NCI-H2107 (cell line): ENCODE data around the gene PLXNA4.
"Not testable (repeated sequence)": the region's sequence is repeated elsewhere in the genome, so short reads cannot be mapped to it uniquely, and the experiment has no call there.

Experiments used
- DNase-seq: peaks from one replicate; lab custom pipeline; 2025; lab: John Stamatoyannopoulos, UW

PLXNA4 gene

DNA sequence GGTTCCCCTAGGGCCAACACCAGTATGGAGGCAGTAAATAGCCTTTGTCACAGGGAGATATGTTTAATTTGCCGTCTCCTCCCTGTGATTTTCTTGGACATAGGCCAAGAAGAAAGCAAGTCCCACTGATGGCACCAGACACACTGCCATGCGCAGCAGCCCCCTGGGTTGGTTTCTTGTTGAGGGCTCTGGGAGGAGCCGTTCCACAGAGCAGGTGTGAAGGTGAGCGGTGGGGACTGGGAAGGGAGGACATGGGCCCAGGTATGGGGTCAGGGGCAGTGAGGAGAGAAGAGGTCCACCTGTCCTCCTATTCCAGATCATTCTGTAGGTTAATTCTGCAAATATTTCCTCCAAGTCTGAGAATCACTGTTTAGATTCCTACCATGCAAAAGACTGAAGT lies 376.1 kb downstream of the PLXNA4 start:
- DNase-seq, result no peak

GRCh38 chr7:132199626-132200025 lies 376.6 kb downstream of the PLXNA4 start:
- no peak for DNase-seq

- DNase-seq, result no peak
These were observed 378.5 kb downstream of the PLXNA4 start for GRCh38 chr7:132197772-132198171.

DNA sequence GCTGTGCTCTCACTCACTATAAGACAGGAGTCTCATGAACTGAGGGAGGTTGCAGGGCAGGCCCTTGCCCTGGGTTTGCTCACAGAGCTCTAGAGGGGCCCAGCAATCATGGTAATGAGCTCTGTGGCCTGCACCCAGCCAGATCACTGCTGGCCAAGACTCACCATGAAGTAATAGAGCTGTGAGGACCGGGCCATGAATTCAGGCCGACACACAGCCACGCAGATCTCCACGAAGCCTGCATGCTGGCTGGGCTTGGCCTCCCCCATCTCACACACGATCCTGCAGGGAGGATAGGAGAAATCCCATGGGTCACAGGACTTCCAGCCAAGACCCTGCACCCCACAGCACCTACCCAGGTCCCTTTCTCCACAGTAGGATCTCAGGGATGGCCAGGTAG lies 382.4 kb downstream of the PLXNA4 start:
- no peak for DNase-seq

DNA sequence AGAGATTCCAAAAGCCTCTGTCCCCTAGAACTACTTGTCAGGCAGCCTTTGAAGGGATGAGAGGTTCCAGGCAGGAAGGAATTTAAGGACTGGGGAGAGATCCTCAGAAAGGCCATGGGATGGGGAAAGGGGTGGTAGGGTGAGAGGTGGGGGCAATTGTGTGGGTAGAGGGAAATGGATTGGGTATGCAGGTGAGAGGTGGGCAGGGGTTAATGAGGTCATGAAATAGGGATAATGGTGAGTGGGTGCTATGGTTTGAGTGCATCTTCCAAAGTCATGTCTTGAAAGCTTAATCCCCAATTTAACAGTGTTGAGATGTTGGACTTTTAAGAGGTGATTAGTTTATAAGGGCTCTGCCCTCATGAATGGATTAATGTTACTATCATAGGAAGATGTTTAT lies 383.5 kb downstream of the PLXNA4 start:
- DNase-seq, result no peak

DNA sequence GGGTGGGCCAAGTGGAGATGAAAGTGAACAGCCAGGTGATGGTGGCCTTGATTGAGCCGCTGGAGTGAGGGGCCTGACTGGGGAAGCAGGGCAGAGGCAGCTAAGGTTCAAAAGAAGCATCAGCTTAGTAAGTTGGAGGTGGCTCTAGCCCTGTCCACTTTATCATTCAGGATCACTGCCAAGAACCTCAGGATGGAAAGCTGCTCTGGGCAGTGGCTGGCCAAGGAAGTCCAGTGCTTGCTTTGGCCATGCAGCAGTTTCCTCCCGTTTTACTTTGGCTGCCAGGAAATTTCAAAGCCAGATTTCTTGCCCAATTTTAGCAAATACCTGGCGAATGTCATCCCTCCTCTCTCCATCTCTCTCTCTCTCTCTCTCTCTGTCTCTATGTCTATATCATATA lies 384.9 kb downstream of the PLXNA4 start:
- DNase-seq, result no peak

- no peak for DNase-seq
These were observed 385.6 kb downstream of the PLXNA4 start for GRCh38 chr7:132190683-132191082.

GRCh38 chr7:132189881-132190280 lies 386.4 kb downstream of the PLXNA4 start:
- no peak for DNase-seq

- DNase-seq, result no peak
These were observed 388.1 kb downstream of the PLXNA4 start for GRCh38 chr7:132187869-132188789.

- no peak for DNase-seq
These were observed 388.9 kb downstream of the PLXNA4 start for GRCh38 chr7:132187391-132187790.

DNA sequence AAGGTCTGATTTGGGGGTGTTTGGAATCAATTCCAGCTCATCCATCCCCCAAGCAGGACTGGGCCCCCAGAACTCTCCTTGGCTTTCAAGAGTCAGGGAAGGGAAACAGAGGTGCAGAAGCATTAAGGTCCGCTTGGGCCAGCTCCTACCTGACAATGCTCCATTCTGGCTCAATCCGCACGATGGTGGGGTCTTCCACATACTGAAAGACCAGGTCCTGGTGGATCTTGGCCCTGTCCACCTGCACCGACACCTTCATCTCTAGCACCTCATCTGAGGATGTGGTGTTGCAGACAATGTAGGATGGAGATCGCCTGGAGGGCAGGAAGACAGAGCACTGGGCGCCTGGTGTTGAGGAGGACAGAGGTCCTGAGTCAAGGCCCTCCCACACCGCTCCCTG lies 391.1 kb downstream of the PLXNA4 start:
- DNase-seq, result no peak

DNA sequence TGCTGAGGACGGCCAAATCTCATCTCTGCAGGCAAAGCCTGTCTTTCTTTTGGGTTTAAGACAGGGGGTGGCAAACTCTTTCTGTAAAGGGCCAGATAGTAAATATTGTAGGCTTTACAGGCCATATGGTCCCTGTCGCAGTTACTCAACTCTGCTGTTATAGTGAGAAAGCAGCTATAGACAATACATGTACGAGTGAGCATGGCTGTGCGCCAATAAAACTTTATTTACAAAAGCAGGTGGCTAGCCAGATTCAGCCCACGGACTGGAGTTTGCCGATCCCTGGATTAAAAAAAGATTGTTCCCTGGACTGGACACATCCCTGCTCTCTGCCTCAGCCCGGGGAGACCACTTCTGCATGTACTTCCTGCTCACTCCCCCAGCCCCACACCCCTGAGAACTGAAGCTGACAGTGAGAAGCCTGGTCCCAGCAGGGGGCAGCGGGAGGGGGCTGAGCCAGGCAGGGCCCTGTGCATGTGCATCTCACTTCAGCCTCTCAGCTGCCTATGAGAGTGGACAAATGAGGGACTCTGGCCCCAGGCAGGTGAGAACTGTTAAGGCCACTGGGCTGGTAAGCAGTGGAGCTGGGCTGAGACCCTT lies 392.4 kb downstream of the PLXNA4 start:
- DNase-seq, result no peak

DNA sequence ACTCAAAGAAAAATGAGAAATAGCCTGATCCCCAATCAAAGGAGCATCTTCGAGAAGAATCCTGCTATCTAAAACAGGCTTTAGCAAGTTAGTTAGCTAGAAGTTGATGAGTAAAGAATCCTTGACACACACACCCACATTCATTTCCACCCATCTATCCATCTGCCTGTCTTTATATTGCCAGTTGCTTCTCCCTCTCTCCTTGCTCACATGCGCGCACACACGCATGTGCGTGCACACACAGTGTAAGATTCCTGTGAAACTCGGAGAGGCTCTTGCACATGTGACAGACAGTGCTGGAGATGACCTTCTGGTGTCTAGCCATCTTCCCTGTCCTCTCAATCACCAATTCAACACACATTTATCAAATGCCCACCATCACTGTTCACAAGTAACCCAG lies 393.3 kb downstream of the PLXNA4 start:
- DNase-seq, result no peak

DNA sequence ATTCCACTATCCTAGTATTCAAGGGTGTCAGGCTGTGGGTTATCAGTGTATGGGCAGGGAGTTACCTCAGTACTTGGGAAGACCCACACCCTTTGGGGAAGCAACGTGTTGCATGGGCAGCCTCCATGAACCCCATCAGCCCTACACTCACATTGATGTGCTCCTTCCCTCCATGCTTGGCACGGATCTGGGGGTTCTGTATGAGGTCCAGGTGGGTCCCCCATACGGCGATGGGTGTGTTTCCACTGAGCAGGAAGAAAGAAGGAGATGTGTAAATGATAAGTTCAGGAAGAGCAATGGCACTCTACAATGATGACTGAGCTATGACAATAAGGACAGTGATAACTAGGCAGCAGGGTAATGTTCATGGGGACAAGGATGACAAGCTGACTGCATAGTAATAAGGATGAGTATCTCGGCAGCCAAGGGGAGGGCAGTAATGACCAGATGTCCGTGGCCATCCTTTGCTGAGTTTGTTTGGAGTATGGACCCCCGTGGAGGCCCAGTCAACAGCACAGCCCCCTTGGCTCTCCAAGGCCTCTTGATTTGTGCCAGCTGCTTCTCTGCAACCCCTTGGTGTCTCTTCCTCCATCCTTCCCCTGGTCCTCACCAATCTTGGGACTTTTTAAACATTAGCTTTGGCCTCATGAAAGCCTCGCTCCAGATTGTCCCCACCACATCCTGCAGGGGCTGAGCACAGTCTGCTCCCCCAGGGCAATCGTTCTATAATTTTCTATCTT lies 394.2 kb downstream of the PLXNA4 start:
- no peak for DNase-seq

GRCh38 chr7:132181371-132181770 lies 394.9 kb downstream of the PLXNA4 start:
- DNase-seq, result no peak

DNA sequence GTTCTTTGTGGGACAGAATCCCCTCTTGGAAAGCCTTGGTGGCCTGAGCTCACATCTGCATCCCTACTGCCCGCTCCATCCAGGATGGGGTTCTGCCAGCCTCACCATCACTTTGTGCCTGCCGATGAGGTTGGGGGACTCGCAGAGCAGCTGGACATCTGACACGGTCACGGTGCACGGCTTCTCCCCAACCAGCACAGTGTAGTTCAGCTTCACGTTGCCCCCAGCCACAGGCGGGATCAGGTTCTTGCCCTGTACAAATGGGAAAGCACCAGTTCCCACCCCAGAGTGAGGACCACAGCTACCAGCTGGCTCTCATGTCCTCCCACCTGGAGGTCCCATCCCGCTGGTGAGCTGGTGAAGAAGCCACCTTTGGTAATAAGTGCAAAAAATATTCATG lies 395.8 kb downstream of the PLXNA4 start:
- DNase-seq, result no peak

GRCh38 chr7:132179681-132180080 lies 396.6 kb downstream of the PLXNA4 start:
- no peak for DNase-seq

DNA sequence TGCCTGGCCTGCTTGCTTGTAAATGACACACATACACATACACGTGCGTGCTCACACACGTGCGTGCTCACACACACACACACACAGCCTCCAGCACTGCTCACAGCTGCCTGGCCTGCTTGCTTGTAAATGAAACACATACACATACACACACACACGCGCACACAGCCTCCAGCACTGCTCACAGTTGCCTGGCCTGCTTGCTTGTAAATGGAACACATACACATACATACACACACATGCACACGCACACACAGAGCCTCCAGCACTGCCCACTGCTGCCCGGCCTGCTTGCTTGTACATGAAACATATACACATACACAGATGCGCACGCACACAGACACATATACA lies 397.2 kb downstream of the PLXNA4 start:
- no peak for DNase-seq

- not testable (repeated sequence) for DNase-seq
These were observed 397.7 kb downstream of the PLXNA4 start for GRCh38 chr7:132178402-132179079.

DNA sequence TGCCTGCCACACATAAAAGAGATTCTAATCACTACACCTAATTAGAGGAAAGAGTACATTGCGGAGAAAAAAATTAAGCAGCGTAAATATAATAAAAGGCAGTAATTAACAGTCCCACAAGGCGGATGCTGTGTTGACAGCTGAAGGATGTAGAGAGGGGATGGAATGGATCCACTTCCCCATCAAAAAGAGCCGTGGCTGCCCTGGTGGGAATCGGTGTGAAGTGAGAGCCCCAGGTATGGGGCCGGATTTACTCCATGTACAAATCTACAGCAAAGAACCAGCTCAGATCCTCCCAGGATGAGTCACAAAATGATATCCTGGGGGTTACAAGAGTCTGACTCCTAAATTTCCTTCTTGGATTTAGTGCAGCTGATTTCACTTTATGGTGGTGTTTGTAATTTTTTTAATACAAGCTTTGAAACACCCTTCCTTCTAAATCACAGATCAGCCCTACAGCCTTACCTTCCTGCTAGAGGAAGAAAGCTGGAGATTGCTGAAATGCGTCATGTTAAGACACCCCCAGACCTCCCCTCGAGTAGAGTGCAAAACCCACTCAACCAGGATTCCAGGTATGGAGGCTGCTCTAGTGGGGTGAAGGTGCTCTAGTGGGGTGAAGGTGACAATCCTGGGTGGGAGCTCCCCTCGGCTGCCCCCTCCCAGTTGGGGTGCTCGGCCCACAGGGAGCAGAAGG lies 398.4 kb downstream of the PLXNA4 start:
- no peak for DNase-seq

- no peak for DNase-seq
These were observed 399.6 kb downstream of the PLXNA4 start for GRCh38 chr7:132176719-132177118.

GRCh38 chr7:132171130-132171576 lies 405.1 kb downstream of the PLXNA4 start:
- DNase-seq, result no peak
